ENCODE results near the gene VSIG4. TPM values are rescaled to one million over a fixed set of nuclear protein-coding genes. Genes with fewer than 3 reads are reported as not detected.

Gene VSIG4
- total and polyA plus RNA-seq, 2 experiments from 2014 or later = not detected

DNA sequence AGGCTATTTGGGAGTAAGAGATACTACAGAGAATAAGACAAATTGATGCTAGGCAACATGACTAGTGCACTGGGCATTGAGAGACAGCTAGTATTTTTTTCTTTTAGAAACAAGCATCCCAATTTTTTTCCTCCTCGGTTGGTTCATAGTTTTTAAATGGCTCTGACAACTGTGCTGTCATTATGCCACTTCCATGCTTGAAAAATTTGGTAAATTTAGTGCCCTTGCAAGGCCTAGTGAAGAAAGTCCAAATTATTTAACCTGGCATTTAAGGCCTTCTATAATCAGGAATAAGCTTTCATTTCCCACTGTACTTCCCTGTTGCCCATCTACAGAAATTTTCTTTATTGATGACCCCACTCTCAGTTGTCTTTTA lies 15.8 kb downstream of the VSIG4 start:
- Histone ChIP-seq H3K9ac (no peak overlapping the region), H3K4me2 (ENCODE audit: unreplicated experiment) (no peak overlapping the region), H3K27me3 (replicated peaks; ENCODE audit: insufficient read depth) (no peaks in the 10 kb centered on the region), H3K27ac (no peak overlapping the region), H3K9me2 (ENCODE audit: insufficient read depth) (no peaks in the 10 kb centered on the region), H3K79me2 (ENCODE audit: insufficient read depth) (no peaks in the 10 kb centered on the region), H3K9me3 (ENCODE audit: low read depth) (no peaks in the 10 kb centered on the region), H3K36me3 (ENCODE audit: low read depth) (no peaks in the 10 kb centered on the region), H3F3A (ENCODE audit: insufficient read depth) (no peaks in the 10 kb centered on the region), H3K4me3 (no peak overlapping the region), H4K20me1 (ENCODE audit: insufficient read depth) (no peaks in the 10 kb centered on the region), H2AFZ (no peak overlapping the region), H3K4me1 (ENCODE audit: insufficient read depth) (no peaks in the 10 kb centered on the region)
- TF ChIP-seq EZH2phosphoT487 (IDR thresholded peaks at IDR 0.05; ENCODE audit: insufficient read depth, low read depth) = no peak
- TF ChIP-seq EZH2 (IDR thresholded peaks at IDR 0.05; ENCODE audit: insufficient read depth, poor library complexity, severe bottlenecking) = no peak
- in situ Hi-C loops (cut with MboI) = no loop called here
- WGBS, 2 experiments (ENCODE audit: low coverage in 1 of 2, low lambda C conversion rate in 2 of 2, missing lambda C conversion rate in 2 of 2) = 0% methylated on average over 1 of the region's 1 CpG
- DNase-seq = no peak

DNA sequence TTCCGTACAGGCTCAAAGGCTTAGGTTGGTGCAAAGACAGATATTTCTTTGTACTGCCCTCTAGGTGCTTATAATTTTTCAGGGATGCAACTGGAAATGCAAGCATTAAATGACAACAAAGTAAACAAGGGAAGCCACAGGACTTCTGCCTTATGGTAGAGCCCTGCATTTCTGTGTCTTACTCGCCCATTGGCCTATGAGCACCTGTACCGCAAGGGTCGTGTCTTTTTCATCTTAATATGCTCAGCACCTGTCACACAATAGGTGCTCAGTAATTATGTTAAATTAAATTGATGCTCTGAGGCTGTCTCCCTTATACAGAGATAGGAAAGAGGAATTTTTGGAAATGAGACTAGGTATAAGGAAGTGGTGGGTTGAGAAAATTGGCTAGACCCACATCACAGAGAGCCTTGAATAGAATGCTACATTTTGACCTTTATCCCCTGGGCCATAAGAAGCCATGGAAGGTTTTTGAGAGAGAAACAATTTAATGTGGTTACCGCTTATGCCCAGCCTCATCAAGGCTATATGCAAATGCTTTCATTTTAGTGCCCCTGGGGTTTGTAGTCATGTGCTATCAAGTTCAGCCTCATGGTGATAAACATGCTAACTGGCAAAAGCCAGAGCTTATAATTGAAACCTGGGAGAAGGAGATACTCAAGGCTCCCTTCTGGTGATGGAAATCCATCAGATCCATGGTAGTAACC lies 16.3 kb downstream of the VSIG4 start:
- Histone ChIP-seq H3K79me2 (ENCODE audit: insufficient read depth) (no peaks in the 10 kb centered on the region), H3K27me3 (replicated peaks; ENCODE audit: insufficient read depth) (no peaks in the 10 kb centered on the region), H3F3A (ENCODE audit: insufficient read depth) (no peaks in the 10 kb centered on the region), H3K4me1 (ENCODE audit: insufficient read depth) (no peaks in the 10 kb centered on the region), H4K20me1 (ENCODE audit: insufficient read depth) (no peaks in the 10 kb centered on the region), H3K9ac (no peak overlapping the region), H2AFZ (no peak overlapping the region), H3K9me3 (ENCODE audit: low read depth) (no peaks in the 10 kb centered on the region), H3K4me3 (no peak overlapping the region), H3K36me3 (ENCODE audit: low read depth) (no peaks in the 10 kb centered on the region), H3K4me2 (ENCODE audit: unreplicated experiment) (no peak overlapping the region), H3K9me2 (ENCODE audit: insufficient read depth) (no peaks in the 10 kb centered on the region), H3K27ac (no peak overlapping the region)
- DNase-seq = no peak
- in situ Hi-C loops (cut with MboI) = no loop called here
- TF ChIP-seq EZH2 (IDR thresholded peaks at IDR 0.05; ENCODE audit: insufficient read depth, poor library complexity, severe bottlenecking) (no peak), EZH2phosphoT487 (IDR thresholded peaks at IDR 0.05; ENCODE audit: insufficient read depth, low read depth) (no peak)
- WGBS, 2 experiments (ENCODE audit: low coverage in 1 of 2, low lambda C conversion rate in 2 of 2, missing lambda C conversion rate in 2 of 2) = 37 to 40% methylated on average over 5 of the region's 5 CpGs

DNA sequence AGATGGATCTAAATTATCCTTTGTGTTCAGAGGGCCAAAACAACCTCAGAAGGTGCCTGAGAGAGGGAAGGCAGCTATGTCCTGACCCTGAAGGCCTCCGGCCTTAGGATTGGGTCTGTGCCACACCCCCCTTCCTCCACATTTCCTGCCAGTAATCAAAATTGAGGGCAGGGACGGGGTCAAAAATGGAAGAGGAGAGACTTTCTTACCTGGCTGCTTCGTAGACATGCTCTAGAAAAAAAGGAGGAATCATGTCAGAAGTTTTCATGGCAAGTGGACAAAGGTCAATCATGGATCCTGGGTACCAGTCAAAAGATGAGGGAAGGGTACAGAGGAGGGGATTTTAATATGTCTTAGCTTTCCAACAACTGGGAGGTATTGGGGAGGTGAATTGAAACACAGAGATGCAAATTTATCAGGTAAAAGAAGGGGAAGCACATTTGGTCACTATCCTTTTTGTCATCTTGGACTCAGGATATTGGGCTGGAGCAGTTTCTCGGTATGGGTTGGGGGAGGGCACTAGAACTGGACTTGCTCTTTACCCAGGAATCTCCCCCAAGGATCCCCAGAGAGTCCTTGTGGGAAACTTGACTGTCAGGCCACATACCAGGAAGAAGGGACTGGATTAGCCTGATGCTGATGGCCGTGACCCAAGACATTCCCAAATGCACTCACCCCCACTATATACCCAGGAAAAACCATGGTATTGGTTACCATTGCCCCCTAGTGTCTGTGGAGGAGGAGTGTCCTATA lies 17.1 kb downstream of the VSIG4 start:
- Histone ChIP-seq H3K36me3 (ENCODE audit: low read depth) (no peaks in the 10 kb centered on the region), H3K27me3 (replicated peaks; ENCODE audit: insufficient read depth) (no peaks in the 10 kb centered on the region), H3K4me2 (ENCODE audit: unreplicated experiment) (no peak overlapping the region), H2AFZ (no peak overlapping the region), H3K9ac (no peak overlapping the region), H4K20me1 (ENCODE audit: insufficient read depth) (no peaks in the 10 kb centered on the region), H3K9me3 (ENCODE audit: low read depth) (no peaks in the 10 kb centered on the region), H3K27ac (no peak overlapping the region), H3K79me2 (ENCODE audit: insufficient read depth) (no peaks in the 10 kb centered on the region), H3K4me3 (no peak overlapping the region), H3K9me2 (ENCODE audit: insufficient read depth) (no peaks in the 10 kb centered on the region), H3K4me1 (ENCODE audit: insufficient read depth) (no peaks in the 10 kb centered on the region), H3F3A (ENCODE audit: insufficient read depth) (no peaks in the 10 kb centered on the region)
- 7 to 18% methylated on average over 4 of the region's 5 CpGs for WGBS, 2 experiments (ENCODE audit: low coverage in 1 of 2, low lambda C conversion rate in 2 of 2, missing lambda C conversion rate in 2 of 2)
- TF ChIP-seq EZH2phosphoT487 (IDR thresholded peaks at IDR 0.05; ENCODE audit: insufficient read depth, low read depth) (no peak), EZH2 (IDR thresholded peaks at IDR 0.05; ENCODE audit: insufficient read depth, poor library complexity, severe bottlenecking) (no peak)
- peak; percentile 7 for DNase-seq
- in situ Hi-C loops (cut with MboI) = no loop called here

DNA sequence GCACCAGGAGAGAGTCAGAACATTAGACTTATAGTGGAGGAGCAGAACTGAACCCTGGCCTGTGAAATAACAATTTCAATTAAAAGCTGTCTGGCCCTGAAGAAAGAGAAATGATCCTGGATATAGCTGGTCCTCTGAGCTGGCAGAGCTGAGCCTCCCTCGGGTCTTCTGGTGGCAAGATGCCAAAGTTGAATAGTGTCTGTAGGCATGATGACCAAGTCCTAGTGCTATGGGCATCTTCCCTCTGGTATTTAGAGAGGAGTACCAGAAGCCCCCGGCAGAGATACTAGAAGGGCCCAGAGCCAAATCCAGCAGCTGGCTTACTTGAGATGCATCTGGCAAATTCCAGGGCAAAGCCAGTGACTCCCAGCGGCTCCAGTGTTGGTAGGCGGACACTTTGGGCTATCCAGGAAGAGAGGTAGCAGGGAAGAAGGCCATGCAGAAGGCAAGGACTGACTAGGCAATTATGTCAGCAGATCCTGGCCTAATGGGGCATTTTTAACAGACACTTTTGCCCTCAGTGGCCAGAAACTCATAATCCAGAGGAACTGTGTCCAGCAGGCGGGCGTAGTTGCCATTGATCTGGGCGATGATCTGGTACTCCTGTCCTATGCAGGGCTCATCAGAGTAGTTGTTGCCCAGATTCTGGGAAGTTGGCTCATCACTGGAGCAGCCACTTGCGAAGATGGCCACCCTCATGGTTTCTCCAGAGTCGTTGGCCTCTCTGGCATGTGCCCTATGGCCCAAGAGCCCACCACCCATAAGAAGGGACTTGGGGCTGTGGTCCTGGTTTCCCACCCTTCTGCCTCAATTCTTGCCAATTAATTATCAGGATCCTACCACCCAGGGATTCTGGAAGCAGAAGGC lies 17.9 kb downstream of the VSIG4 start:
- Histone ChIP-seq H2AFZ (no peak overlapping the region), H3K9ac (no peak overlapping the region), H3F3A (ENCODE audit: insufficient read depth) (no peaks in the 10 kb centered on the region), H3K36me3 (ENCODE audit: low read depth) (no peaks in the 10 kb centered on the region), H3K4me2 (ENCODE audit: unreplicated experiment) (no peak overlapping the region), H3K27ac (no peak overlapping the region), H3K9me2 (ENCODE audit: insufficient read depth) (no peaks in the 10 kb centered on the region), H3K9me3 (ENCODE audit: low read depth) (no peaks in the 10 kb centered on the region), H3K79me2 (ENCODE audit: insufficient read depth) (no peaks in the 10 kb centered on the region), H4K20me1 (ENCODE audit: insufficient read depth) (no peaks in the 10 kb centered on the region), H3K4me1 (ENCODE audit: insufficient read depth) (no peaks in the 10 kb centered on the region), H3K27me3 (replicated peaks; ENCODE audit: insufficient read depth) (no peaks in the 10 kb centered on the region), H3K4me3 (no peak overlapping the region)
- 33% methylated on average over 5 to 7 of the region's 9 CpGs for WGBS, 2 experiments (ENCODE audit: low coverage in 1 of 2, low lambda C conversion rate in 2 of 2, missing lambda C conversion rate in 2 of 2)
- no peak for DNase-seq
- in situ Hi-C loops (cut with MboI) = no loop called here
- TF ChIP-seq EZH2 (IDR thresholded peaks at IDR 0.05; ENCODE audit: insufficient read depth, poor library complexity, severe bottlenecking) (no peak), EZH2phosphoT487 (IDR thresholded peaks at IDR 0.05; ENCODE audit: insufficient read depth, low read depth) (no peak)

Data from GM23248 (cell line).